ENCODE measurements around the gene CIDEA.

DNA sequence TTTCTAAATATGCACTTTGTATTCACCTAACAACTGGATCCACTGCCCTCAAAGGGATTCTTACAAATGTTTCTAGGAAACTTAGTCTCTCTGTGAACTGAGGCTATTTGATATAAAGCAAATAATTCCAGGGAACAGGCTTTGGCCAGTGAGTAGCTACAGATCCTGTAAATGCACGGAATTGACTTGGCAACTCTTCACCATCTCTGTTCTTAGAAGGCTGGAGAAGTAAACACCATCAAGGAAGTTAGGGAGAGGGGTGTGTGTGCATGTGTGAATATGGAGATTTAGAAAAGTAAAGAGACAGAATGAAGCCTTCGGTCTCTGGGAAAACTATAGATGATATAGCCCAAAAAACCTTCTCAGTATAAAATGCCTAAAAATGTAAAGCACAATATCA is 10.7 kb downstream of the CIDEA start:
- TF ChIP-seq, protein P1, sequence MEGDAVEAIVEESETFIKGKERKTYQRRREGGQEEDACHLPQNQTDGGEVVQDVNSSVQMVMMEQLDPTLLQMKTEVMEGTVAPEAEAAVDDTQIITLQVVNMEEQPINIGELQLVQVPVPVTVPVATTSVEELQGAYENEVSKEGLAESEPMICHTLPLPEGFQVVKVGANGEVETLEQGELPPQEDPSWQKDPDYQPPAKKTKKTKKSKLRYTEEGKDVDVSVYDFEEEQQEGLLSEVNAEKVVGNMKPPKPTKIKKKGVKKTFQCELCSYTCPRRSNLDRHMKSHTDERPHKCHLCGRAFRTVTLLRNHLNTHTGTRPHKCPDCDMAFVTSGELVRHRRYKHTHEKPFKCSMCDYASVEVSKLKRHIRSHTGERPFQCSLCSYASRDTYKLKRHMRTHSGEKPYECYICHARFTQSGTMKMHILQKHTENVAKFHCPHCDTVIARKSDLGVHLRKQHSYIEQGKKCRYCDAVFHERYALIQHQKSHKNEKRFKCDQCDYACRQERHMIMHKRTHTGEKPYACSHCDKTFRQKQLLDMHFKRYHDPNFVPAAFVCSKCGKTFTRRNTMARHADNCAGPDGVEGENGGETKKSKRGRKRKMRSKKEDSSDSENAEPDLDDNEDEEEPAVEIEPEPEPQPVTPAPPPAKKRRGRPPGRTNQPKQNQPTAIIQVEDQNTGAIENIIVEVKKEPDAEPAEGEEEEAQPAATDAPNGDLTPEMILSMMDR (IDR thresholded peaks at IDR 0.05) = no peak
- no peak for TF ChIP-seq POLR2A (IDR thresholded peaks at IDR 0.05)
- no peak for TF ChIP-seq POLR2AphosphoS5 (IDR thresholded peaks at IDR 0.05)
- TF ChIP-seq EP300 (IDR thresholded peaks at IDR 0.05) = no peak

Measured in stomach (tissue), 4 donors.